ENCODE results near the gene SCTR.

Gene SCTR

GRCh38 chr2:119486886-119487285 lies 37.4 kb downstream of the SCTR start:
- DNase-seq, result no peak

DNA sequence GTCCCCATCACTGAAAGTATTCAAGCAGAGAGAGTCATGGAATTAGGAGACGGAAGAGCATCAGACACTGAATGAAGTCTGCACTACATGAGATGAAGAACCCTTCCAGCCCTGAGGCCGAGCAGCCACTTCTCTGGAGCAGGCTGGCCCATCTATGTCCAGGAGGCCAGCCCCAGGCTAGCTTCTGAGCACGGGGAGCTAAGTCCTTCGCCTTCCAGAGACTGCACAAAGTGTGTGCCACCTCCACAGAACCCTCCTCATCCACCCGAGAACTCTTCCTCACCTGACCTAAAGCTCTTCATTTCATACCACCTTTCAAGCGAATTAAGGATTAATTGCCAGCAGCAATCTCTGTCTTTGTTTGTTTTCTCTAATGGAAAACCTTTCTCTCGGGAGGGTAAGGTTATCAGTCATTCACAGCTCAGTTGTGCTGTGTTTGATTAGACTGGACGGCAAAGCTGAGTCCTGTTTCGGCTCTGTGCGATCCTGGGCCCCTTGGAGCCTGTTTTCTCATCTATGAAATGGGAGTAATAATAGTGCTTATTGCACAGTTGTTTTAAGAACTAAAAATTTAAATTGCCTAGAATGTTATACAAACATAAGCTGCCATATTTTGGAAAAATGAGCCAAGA lies 38.0 kb downstream of the SCTR start:
- DNase-seq, result no peak

DNA sequence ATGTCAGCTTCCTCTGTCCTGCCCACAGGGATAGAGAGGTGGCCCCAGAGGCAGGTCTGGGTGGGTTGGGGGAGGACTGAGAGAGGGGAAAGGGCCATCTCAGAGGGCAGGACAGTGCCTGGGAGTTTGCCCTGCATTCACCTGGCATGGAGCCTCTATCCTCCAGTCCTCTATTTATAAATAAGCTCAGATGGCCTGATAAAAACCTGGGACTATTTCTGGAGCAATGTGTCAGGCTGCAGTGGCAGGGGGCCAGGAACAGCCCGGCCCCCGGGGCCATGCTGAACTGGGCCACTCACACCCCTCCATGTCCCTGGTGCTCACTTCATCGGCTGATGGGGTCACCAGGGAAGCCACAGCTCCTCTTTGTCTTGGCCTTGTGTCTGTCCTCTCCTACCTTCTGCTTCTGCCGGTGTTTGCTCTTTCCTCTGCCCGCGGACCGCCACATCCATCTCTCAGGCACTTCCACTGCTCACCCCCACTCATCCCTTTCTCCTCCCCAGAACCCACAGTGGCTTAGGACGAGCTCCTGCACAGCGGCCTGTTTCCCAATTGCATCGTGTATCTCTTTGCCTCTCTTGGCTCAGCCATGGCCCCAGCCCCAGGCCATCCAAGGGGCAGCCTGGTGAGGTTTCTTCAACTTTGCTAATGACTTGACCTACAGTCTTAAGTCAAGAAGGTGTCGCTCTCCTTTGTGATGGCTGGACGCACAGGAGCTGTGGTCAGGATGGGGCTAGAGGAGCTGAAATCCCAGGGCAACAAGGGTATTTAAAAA lies 38.8 kb downstream of the SCTR start:
- no peak for DNase-seq

DNA sequence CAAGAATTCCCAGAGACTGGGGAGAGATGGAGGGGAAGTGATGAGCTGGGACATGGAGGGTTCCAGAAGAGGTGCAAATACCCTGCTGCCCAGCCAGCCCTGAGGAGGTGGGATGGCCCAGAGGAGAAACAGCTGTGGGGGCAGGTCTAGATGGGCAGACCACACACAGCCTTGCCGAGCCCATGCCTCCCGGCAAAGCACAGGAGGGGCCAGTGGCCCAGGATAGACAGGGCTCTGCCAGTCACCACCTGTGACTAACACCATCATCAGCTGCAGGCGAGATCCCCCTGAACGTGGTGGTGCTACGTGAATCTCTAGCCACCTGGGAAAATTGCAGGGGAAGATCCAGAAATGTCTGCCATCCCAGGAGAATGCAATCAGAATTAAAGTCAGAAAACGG lies 39.4 kb downstream of the SCTR start:
- DNase-seq, result no peak

DNA sequence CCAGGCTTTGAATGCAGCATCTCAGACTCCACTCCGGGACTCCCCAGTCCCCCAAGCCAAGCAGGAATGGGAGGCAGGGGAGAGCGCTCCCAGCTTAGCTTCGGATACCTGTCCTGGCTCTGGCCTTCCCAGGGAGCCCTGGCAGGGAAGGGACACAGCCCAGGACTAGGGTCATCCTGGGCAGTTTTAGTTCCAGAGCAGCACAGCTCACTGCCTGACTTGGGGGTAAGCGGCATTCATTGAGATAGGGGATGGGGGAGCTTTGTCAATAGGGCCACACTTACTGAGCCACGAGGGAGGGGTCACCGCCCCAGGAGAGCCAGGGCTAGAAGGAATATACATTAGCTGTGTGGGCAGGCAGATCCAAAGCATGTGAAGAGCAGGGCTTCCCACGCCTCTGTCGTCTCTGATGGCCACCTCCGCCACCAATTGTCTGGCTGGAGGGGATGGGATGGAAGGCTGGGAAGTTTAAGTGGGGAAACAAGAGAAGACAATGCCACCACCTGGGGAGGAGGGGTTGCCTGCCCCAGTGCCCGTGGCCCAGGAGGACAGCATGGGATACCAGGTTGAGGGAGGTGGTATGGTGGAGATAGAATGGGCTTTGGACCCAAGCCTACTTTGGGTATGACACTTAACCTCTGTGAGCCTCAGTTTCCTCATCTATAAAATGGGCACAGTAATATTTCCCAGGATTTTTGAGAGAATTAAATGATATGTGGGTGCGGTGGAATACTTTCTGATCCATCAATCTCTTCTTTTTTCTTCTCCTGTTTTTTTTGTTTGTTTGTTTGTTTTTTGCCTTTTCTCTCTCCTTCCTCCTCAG lies 40.2 kb downstream of the SCTR start:
- DNase-seq, result peak; percentile 10

DNA sequence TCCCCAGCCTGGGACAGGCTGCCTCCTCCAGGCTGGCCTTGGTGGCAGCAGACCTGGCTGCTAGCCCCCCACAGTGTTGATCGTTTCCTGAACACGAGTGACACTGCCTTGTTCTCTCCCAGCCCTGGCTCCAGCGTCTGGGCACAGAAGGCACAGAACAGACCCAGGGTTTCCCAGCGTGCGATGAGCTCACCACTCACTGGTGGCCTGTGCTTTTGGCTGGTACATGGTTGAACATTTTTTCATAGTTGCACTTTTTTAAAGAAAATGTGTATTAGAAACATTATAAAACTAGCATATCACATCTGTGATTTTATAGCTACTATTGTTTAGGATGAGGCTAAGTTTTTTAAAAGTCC lies 40.9 kb downstream of the SCTR start:
- no peak for DNase-seq

DNA sequence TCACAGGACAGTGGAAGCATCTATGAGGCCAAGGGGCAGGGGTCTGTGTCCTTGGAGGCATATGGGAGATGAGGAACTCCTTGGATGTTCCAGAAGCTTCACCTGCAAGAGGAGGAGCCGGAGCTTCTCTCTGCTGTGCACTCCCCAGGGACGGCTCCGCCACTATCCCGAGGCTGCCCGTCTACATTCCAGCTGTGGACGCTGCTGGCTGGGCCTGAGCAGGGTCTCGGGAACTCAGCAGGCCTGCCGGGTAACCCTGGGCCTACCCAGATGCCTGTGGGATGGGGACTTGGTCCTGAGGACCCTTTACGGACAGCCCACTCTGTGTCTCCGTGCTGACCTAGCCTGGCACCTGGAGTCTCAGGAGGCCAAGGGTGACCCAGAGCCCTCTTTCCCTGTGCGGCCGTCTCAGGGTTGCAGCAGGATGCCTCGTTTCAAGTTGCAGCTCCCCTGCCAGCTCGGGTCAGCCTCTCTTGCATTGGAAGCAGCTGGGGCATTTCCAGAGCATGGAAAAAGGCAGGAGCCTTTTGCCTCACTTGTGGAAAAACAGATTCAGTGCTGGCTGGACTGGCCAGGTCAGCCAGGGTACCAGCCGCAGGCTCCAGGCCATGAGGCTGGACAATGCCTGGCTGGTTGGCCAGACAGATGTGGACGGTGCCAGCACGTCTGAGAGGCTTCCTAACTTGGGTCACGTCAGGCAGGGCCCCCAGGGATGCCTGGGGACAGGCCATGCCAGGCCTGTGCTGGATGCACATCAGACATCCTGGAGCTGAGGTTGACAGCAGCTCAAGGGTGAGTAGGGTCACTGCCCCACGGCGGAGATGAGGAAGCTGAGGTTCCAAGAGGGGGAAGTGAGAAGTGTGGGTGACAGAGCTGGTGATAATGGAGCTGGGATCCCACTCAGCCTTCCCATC lies 41.5 kb downstream of the SCTR start:
- DNase-seq, result peak; percentile 10

- peak; percentile 16 for DNase-seq
These were observed 42.5 kb downstream of the SCTR start for GRCh38 chr2:119481501-119482455.

DNA sequence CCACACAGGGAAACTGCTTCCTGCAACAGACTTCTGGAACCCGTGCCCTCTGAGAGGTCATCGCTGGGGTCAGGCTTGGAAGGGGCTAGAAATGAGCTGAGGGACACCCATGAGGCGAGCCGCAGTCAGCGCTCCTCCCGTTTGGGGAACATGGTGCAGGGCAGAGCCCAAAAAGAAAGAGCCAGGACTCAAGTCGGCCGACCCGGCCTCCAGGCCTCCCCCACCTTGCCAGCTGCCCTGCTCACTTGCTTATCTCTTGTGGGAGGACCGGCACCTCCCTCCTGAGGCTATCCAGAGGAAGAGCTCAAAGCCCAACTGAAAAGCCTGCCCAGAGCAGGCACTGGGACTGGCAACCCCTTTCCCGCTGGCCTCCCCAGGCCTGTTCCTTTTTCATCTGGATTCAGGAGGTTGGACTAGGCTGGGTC lies 43.6 kb downstream of the SCTR start:
- peak; percentile 7 for DNase-seq

- DNase-seq, result no peak
These were observed 44.1 kb downstream of the SCTR start for GRCh38 chr2:119480184-119480583.

- DNase-seq, result no peak
These were observed 45.3 kb downstream of the SCTR start for GRCh38 chr2:119478978-119479295.

GRCh38 chr2:119478188-119478977 lies 45.9 kb downstream of the SCTR start:
- peak; percentile 10 for DNase-seq

DNA sequence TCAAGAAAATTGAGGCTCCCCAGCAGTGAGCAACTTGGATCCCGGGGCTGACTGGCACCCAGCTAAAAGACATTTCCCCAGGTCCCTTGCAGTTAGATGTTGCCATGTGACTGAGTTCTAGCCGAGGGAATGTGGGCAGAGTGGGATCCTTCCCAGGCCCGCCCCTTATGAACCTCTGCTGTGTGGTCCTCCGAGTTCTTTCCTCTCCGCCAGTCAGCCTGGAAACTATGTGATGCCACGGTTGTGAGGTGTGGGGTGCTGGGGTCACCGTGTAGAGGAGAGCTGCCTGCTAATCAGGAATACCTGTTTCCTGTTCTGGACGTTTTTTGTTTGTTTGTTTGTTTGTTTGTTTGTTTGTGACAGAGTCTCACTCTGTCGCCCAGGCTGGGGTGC lies 47.2 kb downstream of the SCTR start:
- DNase-seq, result no peak

DNA sequence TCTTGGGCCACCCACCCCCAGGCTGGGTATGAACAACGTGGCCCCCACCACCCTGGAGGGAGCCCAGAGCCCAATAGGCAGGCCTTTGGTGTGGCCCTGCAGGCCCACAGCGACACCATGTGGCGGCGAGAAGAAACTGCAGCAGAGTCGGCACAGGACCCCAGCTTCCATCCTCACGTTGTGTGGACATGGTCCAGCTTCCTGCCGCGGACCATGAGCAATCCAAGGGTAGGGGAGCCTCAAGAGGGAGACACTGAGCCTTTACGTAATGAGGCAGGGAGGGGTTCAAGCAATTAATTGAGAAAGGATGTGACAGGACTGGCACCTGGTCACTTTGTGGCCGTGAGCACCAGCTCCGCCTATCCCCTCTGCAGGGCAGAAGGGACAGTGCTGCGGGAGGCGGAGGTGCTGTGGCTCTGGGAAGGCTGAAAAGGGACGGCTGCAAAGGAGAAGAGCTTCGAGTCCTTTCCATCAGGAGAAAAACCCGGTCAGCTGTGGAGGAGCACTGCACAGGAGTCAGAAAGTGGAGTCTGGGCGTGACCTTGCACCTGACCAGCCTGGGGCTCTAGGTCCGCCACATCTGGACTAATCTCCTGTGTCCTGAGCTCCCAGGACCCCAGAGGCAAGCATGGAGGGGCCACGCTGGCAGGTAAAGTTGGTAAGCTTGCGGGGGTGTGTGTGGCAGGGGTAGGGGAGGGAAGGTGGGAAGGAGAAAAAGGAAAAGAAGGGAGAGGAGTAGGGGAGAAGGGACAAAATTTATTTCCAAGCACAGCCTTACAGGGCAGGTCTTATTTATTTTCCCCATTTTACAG lies 47.8 kb downstream of the SCTR start:
- DNase-seq, result peak; percentile 53

DNA sequence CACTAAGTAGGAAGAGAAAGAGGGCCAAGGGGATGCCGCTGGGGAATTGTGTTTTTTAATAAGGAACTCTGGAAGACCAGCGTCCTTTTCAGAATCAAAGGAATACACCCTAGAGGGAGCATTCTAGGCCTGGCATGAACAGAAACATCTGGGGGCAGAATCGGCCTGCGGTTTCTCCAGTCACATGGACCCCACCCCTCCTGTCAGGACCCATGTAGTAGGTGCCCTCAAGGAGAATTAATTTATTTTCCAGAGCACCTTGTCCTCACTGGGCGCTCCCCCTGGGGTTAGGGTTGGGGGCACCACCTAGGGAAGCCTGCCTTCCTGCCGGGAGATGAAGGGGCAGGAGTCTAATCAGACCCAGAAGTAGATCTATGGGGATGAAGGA lies 48.4 kb downstream of the SCTR start:
- no peak for DNase-seq

DNA sequence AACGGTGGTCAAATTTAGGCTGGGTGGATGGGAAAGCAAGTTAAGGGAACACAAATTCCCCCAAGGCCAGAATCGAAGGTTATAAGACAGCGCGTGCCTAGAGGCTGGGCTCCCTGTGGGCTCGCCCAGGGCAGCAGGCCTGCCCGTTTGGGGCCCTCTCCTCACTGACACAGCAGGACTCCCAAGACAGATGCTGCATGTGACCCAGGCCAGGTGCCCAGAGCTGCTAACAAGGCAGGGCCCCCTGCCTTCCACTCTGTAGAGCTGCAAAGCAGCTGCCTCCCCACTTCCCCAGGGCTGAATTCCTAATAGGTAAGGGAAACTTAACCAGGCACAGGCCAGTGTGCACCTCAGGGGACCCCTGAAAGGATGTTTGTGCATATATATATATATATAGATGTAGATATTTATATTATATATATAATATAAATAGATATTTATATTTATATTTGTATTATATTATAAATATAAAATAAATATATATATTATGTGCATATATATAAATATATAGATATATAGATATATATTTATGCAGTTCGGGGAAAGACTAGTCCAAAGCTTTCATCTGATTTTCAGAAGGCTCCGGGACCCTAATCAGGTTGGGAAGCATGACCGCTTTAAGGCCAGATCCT lies 48.9 kb downstream of the SCTR start:
- DNase-seq, result no peak

GRCh38 chr2:119474371-119475224 lies 49.7 kb downstream of the SCTR start:
- DNase-seq, result no peak

DNA sequence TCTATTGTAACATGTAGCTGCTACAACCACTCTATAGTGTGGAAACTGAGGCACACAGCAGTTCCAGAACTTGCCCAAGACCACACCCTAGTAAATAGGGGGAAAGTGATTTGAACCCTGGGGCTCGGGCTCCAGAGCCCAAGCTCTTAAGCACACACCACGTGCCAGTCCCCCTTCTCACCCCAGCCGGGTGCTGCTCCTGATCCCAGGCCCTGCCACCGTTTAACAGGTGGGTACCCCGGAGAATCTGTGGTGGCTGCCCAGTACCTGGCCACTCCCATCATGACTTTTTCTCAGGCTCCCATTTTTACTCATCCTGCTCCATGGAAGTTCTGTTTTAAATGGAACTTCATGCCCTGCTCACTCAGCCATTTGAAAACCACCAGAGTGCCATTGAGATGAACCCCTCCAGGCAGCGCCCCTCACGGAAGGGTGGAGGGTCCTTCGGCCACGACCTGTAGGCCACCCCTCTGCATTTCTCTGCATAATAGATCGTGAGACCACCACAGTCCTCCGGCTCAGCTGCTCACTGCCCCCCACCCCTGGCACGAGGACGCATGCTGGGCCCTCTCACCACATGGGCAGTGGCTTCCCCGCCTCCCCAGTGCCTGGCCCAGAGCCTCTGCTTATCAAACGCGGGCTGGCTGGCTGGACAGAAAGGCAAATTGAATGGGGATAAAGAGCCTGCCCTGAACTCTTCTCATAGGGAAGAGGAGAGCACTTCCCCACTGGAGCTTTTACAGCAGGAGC lies 50.5 kb downstream of the SCTR start:
- DNase-seq, result no peak
